NCI-H460 (cell line): ENCODE measurements around the gene CRB2. TPM values are rescaled to one million over a fixed set of nuclear protein-coding genes. Genes with fewer than 3 reads are reported as not detected.

ENCODE experiments used
- DNase-seq: peaks from one replicate; pipeline ENCODE4 v3.0.0-alpha.2; 2016; ENCODE audit warnings: low read depth; ENCODE audit errors: extremely low read depth
- polyA plus RNA-seq: library from polyadenylated mRNA; depleted of rRNA; stranded (reverse); fragments of >200 nt; gene quantifications from 2 replicates; pipeline ENCODE4 v1.2.3, GENCODE V29; 2014; cell fraction: nucleus; rRNA removed
- total RNA-seq: library from RNA; depleted of rRNA; stranded (reverse); fragments of >200 nt; shearing (Covaris generic); gene quantifications from 2 replicates; pipeline ENCODE4 v1.2.3, GENCODE V29; 2014; rRNA removed

Gene CRB2
- total RNA-seq, result not detected in 2 replicates
- polyA plus RNA-seq, result not detected in 2 replicates

DNA sequence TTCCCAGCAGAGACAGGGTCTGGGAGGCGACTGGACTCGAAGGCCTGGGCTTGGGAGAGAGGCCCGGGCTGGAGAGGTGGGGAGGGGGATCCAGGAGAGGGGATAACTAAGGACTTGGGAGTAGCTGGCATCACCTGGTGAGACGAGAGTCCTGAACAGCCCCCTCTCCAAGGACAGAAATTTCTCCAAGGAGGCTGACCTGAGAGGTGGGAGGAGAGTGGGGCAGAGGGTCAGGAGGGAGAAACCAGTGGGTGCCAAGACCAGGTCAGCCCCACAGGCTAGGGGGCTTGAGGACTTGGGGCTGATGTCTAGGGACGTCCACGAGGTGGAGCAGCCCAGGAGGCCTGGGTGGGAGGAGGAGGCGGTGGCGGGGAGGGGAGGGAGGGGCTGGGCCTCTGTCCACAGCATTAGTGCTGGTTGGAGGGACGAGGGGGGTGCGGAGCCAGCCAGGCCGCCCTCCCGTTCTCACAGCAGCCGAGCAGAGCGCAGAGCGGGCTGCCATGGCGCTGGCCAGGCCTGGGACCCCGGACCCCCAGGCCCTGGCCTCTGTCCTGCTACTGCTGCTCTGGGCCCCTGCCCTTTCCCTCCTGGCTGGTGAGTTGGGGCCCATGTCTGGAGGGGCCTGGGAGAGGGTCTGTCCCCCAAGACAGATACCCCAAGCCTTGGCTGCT lies at the start of gene CRB2:
CRB2 (plus strand) TSS at position 437 of the 671 bp plus-strand sequence; CDS start at position 501, 64 bp downstream.
- no peak for DNase-seq

GRCh38 chr9:123309611-123310010 lies 46.4 kb upstream of the CRB2 start:
- no peak for DNase-seq

GRCh38 chr9:123310551-123311249 lies 45.3 kb upstream of the CRB2 start:
- no peak for DNase-seq

DNA sequence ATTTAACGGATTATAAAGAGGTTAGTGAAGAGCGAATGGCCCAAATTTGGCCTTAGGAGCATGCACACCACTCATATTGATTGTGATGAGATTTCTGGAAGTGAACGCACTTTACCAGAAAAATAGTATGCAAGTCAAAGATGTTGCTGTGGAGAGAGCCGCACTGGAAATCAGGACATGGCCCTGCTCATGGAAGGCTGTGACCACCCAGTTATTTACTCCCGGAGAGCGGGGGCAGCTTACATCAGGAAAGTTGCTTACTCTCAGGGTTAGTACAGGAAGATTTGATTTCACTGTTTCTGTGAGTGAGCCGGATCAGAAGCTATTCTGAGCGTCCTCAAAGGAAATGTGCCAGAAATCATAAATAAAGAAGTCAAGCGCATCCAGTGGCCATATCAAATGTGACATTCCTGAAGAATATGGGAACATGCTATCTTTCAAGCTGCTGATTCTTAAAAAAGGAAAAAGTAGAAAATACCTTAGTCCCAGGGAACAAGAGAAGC lies 44.7 kb upstream of the CRB2 start:
- no peak for DNase-seq

- no peak for DNase-seq
These were observed 43.6 kb upstream of the CRB2 start for GRCh38 chr9:123312306-123312877.

DNA sequence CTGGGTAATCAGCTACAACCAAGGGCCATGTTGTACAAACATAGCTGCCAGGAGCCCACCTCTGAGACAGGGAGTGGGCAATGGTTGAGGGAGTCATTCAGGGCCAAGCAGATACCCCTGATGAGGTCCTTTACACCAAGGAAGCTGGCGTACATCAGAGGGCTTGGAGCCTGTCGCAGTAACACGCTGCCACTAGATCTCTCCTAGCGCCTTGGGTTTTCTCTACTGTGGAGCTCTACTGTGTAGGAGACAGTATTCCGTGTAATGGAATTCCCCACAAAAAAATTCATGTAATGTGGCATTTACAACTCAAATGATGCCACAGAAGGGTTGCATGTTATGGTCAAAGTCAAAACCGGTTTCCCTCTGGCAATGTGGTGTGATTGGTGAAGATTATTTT lies 41.4 kb upstream of the CRB2 start:
- DNase-seq, result no peak

DNA sequence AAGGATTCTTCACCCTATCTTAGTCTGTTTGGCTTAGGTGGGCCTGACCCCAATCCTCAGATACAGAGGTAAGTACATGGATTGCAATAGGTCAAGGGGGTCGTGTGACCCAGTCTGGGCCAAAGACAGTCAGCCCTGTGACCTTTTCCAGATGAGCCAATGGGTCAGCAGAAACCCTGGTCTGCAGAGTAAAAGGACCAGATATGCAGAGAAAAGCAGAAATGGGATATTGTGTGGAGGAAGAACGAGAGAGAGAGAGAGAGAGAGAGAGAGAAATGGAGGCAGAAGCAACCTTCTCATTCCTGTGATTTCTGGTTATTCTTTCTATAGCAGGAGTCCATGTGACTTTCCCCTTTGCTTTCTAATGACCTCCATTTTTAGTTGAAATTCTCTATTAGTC lies 40.4 kb upstream of the CRB2 start:
- DNase-seq, result no peak

- DNase-seq, result no peak
These were observed 39.8 kb upstream of the CRB2 start for GRCh38 chr9:123316053-123316718.

GRCh38 chr9:123318202-123318601 lies 37.8 kb upstream of the CRB2 start:
- DNase-seq, result no peak

DNA sequence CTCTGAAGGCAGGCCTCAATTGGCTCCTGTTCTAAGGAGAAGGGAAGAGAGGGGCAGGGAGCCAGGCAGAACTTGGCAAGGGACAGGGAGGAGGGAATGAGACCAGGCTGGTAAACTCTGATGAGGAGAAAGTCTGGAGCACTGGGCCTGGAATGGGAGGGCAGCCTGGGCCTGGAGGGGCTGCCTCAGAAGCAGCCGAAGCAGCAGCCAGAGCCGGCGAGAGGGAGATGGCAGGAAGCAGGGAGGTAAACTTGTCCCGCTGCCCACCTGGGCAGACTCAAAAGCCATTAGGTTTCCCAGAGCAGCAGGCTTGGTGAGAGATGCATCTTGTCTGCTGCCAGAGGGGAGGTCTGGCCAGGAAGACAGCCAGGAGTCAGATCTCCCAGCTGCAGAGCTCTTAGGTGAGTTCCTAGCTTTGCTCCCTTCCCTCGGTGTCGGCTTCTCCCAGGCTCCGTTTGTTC lies 37.0 kb upstream of the CRB2 start:
- DNase-seq, result no peak

GRCh38 chr9:123319541-123320339 lies 36.3 kb upstream of the CRB2 start:
- no peak for DNase-seq

GRCh38 chr9:123320814-123321213 lies 35.2 kb upstream of the CRB2 start:
- no peak for DNase-seq

GRCh38 chr9:123321616-123322272 lies 34.3 kb upstream of the CRB2 start:
- DNase-seq, result no peak

DNA sequence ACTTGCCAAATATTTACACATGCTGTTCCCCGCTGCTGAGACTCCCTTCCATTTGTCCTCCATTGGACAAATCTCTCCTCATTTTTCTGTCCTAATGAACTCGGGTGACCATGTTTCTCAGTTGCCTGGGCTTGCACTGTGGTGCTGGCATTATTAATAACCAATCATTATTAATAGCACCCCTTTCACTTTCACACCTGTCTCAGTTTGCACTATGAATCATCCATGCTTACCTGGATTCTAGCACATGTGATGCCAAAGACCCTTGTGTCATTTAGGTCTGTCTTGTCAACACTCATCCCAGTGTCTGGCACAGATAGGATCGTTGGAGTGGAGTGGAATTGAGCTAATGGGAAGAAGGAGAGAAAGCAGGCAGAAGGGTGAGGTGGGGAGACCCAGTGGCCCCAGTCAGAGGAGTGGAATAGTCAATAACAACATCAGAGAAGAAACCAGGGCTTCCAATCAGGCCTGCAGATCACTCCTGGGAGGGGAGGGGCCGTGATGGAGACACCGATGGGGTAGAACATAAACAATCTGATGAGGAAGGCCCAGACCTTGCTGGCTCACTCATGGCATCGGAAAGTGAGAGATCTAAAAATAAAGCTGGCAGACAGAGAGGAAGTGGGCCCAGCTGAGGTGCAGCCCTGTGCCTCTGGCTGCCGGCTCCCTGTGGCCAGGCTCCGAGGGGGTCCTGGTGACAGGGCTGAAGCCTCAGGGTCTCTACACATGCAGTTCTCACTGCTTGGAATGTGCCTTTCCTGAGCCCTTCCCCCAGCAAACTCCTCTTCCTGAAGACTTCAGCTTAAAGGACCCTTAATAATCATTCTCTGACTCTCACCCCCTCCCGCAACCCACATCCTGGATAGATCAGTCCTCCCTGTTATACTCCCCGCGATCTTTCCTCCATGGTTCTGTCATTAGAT lies 33.5 kb upstream of the CRB2 start:
- DNase-seq, result no peak

GRCh38 chr9:123323196-123324013 lies 32.6 kb upstream of the CRB2 start:
- no peak for DNase-seq

DNA sequence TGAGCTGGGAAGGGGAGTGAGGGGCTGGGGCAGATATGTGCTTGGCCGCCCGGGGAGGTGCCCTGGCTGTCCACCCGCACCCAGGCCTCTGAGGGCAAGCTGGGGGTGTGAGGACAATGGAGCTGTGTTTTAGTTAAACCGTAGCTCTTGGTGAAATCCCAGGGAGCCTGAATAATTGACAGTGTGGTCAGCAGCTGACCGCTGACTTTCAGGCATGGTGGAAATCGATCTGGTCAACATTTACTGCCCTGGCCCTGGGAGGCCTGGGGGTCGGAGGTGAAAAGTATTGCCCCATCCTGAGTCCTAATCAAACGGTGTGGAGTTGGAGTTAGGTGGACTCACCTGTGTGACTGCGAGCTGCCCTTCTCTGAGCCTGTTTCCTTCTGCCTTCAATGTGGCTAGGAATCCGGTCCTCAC lies 31.2 kb upstream of the CRB2 start:
- no peak for DNase-seq

DNA sequence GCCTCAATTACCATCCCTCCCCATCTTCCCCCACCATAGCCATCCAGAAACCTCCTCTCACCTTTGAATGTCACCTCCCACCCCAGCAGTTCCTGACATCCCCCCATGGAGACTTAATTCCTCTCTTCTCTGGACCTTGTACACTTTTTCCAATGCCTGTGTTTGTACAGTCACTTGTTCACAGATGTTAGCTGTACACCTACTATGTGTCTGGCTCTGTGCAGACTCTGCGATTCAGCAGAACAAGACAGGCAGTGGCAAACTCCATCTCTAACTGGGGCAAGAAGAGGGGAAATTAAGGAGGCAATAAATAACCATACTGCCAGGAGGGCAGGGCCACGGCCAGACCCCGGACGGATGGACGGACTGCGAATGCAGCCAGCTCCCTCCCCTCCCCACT lies 29.8 kb upstream of the CRB2 start:
- no peak for DNase-seq

DNA sequence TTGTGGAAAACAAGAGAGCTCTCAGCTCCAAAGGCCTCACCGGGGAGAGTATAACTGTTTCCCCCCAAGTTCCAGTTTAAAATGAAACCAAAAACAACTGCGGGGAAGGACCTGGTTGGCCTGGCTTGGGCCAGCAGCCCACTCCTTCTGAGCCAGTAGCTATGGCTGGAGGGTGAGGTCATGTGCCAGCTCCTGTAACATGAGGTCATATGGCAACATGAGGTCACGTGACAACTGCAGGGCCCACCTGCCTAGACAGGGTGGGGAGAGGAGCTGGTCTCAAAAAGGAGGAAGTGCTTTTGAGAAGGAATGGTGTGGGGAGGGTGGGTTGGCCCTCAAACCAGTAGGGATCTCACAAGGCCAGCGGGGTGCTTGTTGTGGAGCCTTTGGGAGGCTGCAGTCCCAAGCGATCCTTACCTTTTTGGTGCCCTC lies 29.3 kb upstream of the CRB2 start:
- no peak for DNase-seq
